ENCODE measurements around the gene IKZF1. TPM values are rescaled to one million over a fixed set of nuclear protein-coding genes. Genes with fewer than 3 reads are reported as not detected.

The IKZF1 gene
- total RNA-seq, 1 donor from 2014 or later, result 0.86 TPM

- FAIRE-seq (no peak), DNase-seq (ENCODE audit: low read depth) (no peak)
- H3K27ac ChIP-seq (ENCODE audit: low read depth, low read length), result no peak overlapping the region
- Mint-ChIP-seq H3K4me1 (ENCODE audit: low read depth, unreplicated experiment) (peaks cover 6% of the 10 kb centered on the region), H3K27ac (ENCODE audit: unreplicated experiment) (no peak overlapping the region), H3K9me3 (ENCODE audit: unreplicated experiment) (no peaks in the 10 kb centered on the region), H3K27me3 (ENCODE audit: low read depth, unreplicated experiment) (peaks cover 12% of the 10 kb centered on the region), H3K4me3 (ENCODE audit: unreplicated experiment) (no peak overlapping the region), H3K36me3 (ENCODE audit: low read depth, unreplicated experiment) (no peaks in the 10 kb centered on the region)
- H3K27me3 ChIP-seq (ENCODE audit: insufficient read depth, low read length), result no peaks in the 10 kb centered on the region
- H3K9ac ChIP-seq (ENCODE audit: low read length), result no peak overlapping the region
- no peaks in the 10 kb centered on the region for H3K4me1 ChIP-seq (ENCODE audit: insufficient read depth, low read length)
- TF ChIP-seq EZH2 (IDR thresholded peaks at IDR 0.05; ENCODE audit: insufficient read depth, low read length) (no peak), CTCF (IDR thresholded peaks at IDR 0.05; ENCODE audit: insufficient read depth, low read depth, low read length) (no peak)
- no peaks in the 10 kb centered on the region for H3K79me2 ChIP-seq (ENCODE audit: insufficient read depth, low read length)
- H3K36me3 ChIP-seq (ENCODE audit: insufficient read depth, low read length), result no peaks in the 10 kb centered on the region
- H4K20me1 ChIP-seq (ENCODE audit: insufficient read depth, low read length), result no peaks in the 10 kb centered on the region
- H3K9me3 ChIP-seq (ENCODE audit: insufficient read depth, low read depth, low read length), result no peaks in the 10 kb centered on the region
- H3K4me3 ChIP-seq (ENCODE audit: insufficient read depth, low read depth, low read length), result no peak overlapping the region
- no peak overlapping the region for H3K4me2 ChIP-seq (ENCODE audit: low read length)
- H2AFZ ChIP-seq (ENCODE audit: low read depth, low read length), result no peak overlapping the region
Measured at GRCh38 chr7:50352751-50353150, 48.2 kb downstream of the IKZF1 start.

DNA sequence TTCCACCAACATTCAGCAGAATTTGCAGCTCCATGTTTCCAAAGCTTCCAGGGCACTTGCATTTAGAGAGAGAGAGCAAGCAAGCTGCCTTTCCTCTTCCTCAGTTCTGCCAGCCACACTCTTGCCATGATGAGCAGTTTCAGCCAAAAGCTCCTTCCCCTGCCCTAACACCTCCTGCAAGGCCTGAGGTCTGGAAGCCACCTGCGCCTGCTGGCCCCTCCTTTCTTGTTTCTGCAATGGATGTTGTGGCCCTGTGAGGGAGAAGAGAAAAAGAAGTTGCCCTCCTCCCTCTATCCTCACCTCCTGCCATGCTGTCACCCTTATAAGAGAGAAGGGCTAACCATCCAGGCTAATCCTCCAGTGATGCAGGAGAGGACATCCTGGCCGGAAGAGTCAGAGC is 48.7 kb downstream of the IKZF1 start:
- Histone ChIP-seq H3K79me2 (ENCODE audit: insufficient read depth, low read length) (no peaks in the 10 kb centered on the region), H3K9me3 (ENCODE audit: insufficient read depth, low read depth, low read length) (no peaks in the 10 kb centered on the region), H3K27ac (ENCODE audit: low read depth, low read length) (no peak overlapping the region), H2AFZ (ENCODE audit: low read depth, low read length) (no peak overlapping the region), H3K4me2 (ENCODE audit: low read length) (no peak overlapping the region), H3K9ac (ENCODE audit: low read length) (no peak overlapping the region), H3K4me3 (ENCODE audit: insufficient read depth, low read depth, low read length) (no peak overlapping the region), H3K27me3 (ENCODE audit: insufficient read depth, low read length) (no peaks in the 10 kb centered on the region), H3K36me3 (ENCODE audit: insufficient read depth, low read length) (no peaks in the 10 kb centered on the region), H4K20me1 (ENCODE audit: insufficient read depth, low read length) (no peaks in the 10 kb centered on the region), H3K4me1 (ENCODE audit: insufficient read depth, low read length) (no peaks in the 10 kb centered on the region)
- FAIRE-seq (no peak), DNase-seq (ENCODE audit: low read depth) (no peak)
- Mint-ChIP-seq H3K27me3 (ENCODE audit: low read depth, unreplicated experiment) (peaks cover 12% of the 10 kb centered on the region), H3K4me3 (ENCODE audit: unreplicated experiment) (no peak overlapping the region), H3K9me3 (ENCODE audit: unreplicated experiment) (no peaks in the 10 kb centered on the region), H3K27ac (ENCODE audit: unreplicated experiment) (no peak overlapping the region), H3K4me1 (ENCODE audit: low read depth, unreplicated experiment) (peaks cover 6% of the 10 kb centered on the region), H3K36me3 (ENCODE audit: low read depth, unreplicated experiment) (no peaks in the 10 kb centered on the region)
- TF ChIP-seq CTCF (IDR thresholded peaks at IDR 0.05; ENCODE audit: insufficient read depth, low read depth, low read length), result no peak
- TF ChIP-seq EZH2 (IDR thresholded peaks at IDR 0.05; ENCODE audit: insufficient read depth, low read length), result no peak

DNA sequence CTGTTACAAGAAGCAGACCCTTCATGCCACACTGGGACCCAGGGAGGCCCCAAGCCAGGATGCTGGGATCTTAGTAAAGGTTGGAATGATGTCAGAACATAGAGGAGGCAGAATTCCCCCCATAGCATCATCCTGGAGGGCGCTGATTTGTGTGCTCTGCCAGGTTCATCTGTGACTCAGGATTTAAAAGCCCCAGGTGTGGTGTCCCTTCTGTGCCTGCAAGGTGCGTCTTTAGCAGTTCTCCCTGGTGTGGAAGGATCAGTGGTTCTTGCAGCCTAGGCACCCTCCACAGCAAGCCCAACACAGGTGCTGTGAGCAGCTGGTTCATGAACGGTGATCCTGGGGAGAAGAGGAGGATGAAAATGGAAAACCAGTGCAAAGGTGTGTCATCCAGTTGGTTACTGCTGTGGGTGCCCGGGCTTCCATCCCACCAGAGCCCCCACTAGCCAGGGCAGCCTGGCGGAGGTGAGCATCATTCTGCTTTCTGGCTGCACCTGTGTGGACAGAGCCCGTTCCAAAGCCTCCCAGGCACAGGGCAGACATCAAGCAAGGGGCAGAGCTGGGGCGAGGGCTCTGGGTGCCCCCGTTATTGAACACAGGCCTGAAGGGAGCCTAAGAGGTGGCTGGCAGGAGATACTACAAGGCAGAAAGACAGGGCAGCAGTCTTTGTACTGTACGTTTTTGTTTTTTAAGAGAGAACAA is 49.5 kb downstream of the IKZF1 start:
- no peak overlapping the region for H3K27ac Mint-ChIP-seq (ENCODE audit: unreplicated experiment)
- Histone ChIP-seq H2AFZ (ENCODE audit: low read depth, low read length) (no peak overlapping the region), H3K79me2 (ENCODE audit: insufficient read depth, low read length) (no peaks in the 10 kb centered on the region), H3K9me3 (ENCODE audit: insufficient read depth, low read depth, low read length) (no peaks in the 10 kb centered on the region), H3K4me1 (ENCODE audit: insufficient read depth, low read length) (no peaks in the 10 kb centered on the region), H3K36me3 (ENCODE audit: insufficient read depth, low read length) (no peaks in the 10 kb centered on the region), H3K9ac (ENCODE audit: low read length) (no peak overlapping the region), H3K27ac (ENCODE audit: low read depth, low read length) (no peak overlapping the region), H3K4me2 (ENCODE audit: low read length) (no peak overlapping the region), H3K27me3 (ENCODE audit: insufficient read depth, low read length) (no peaks in the 10 kb centered on the region), H3K4me3 (ENCODE audit: insufficient read depth, low read depth, low read length) (no peak overlapping the region), H4K20me1 (ENCODE audit: insufficient read depth, low read length) (no peaks in the 10 kb centered on the region)
- H3K36me3 Mint-ChIP-seq (ENCODE audit: low read depth, unreplicated experiment), result no peaks in the 10 kb centered on the region
- DNase-seq (ENCODE audit: low read depth) (no peak), FAIRE-seq (no peak)
- peaks cover 6% of the 10 kb centered on the region for H3K4me1 Mint-ChIP-seq (ENCODE audit: low read depth, unreplicated experiment)
- no peak overlapping the region for H3K4me3 Mint-ChIP-seq (ENCODE audit: unreplicated experiment)
- peaks cover 12% of the 10 kb centered on the region for H3K27me3 Mint-ChIP-seq (ENCODE audit: low read depth, unreplicated experiment)
- no peak for TF ChIP-seq EZH2 (IDR thresholded peaks at IDR 0.05; ENCODE audit: insufficient read depth, low read length)
- TF ChIP-seq CTCF (IDR thresholded peaks at IDR 0.05; ENCODE audit: insufficient read depth, low read depth, low read length), result no peak
- no peaks in the 10 kb centered on the region for H3K9me3 Mint-ChIP-seq (ENCODE audit: unreplicated experiment)
